HCT116 (cell line): ENCODE data around the gene CERS3. TPM values are rescaled to one million over a fixed set of nuclear protein-coding genes. Genes with fewer than 3 reads are reported as not detected.

ENCODE experiments used
- ATAC-seq: fragments of 200-7000 bp; cut with Tn5 transposase; 2 replicates; pipeline ENCODE4 v1.9.1; 2020; ENCODE audit warnings: mild to moderate bottlenecking, moderate library complexity
- BruUV-seq: library from RNA; stranded (reverse); fragments of 400-500 nt; replicated peaks from 2 replicates; lab custom pipeline; 2021; lab: Mats Ljungman, UMichigan
- CTCF ChIA-PET: fragments of 300-600 bp; sonication (Branson Sonifier 250); formaldehyde crosslinking; loops from one replicate; lab custom pipeline; 2021; ENCODE audit warnings: antibody characterized with exemption; lab: Charles Lee
- POLR2A ChIA-PET: fragments of 300-600, 350-600 bp; sonication (Branson Sonifier 250); formaldehyde crosslinking; loops from one replicate; lab custom pipeline; 2021; ENCODE audit warnings: antibody characterized with exemption; lab: Charles Lee
- RAD21 ChIA-PET, 2 experiments: fragments of 300-600 bp; sonication (Branson Sonifier 250); formaldehyde crosslinking; loops; one replicate each; lab custom pipeline; 2023; ENCODE audit warnings: low total read pairs in 2 of 2; ENCODE audit not compliant: uncharacterized antibody in 2 of 2, unreplicated experiment in 2 of 2, low non-redundant PET in 1 of 2; lab: Charles Lee
- DNase-seq: peaks from one replicate; pipeline ENCODE4 v3.0.0-alpha.2; 2010; ENCODE audit warnings: low read depth, low spot score
- H2AFZ ChIP-seq: fragments of 200-600 bp; shearing (Covaris generic), sonication (generic); 2 replicates; pipeline ENCODE4 v1.6.1; 2017; ENCODE audit warnings: low read depth, mixed run types, mixed read lengths, antibody characterized with exemption, low read length; ENCODE audit not compliant: poor library complexity, severe bottlenecking
- H3K27ac ChIP-seq: 2 replicates; pipeline ENCODE4 v1.5.1; 2012; ENCODE audit warnings: low read depth, low read length
- H3K27me3 ChIP-seq: fragments of 200-600 bp; sonication (generic); 2 replicates; pipeline ENCODE4 v1.6.1; 2016; ENCODE audit warnings: mixed run types, low read length, mixed read lengths; ENCODE audit not compliant: insufficient read depth
- H3K36me3 ChIP-seq, 2 experiments: fragments of 200-500 bp in 1 of 2; fragments of 200-600 bp in 1 of 2; sonication (Bioruptor generic) in 1 of 2; sonication (generic) in 1 of 2; 2 replicates each; pipeline versions ENCODE4 v1.5.1 to v1.6.1; 2014 to 2016; ENCODE audit warnings: low read length in 2 of 2, inconsistent platforms in 1 of 2, mixed read lengths in 1 of 2, mixed run types in 1 of 2; ENCODE audit not compliant: insufficient read depth in 2 of 2, control insufficient read depth in 1 of 2
- H3K4me1 ChIP-seq, 2 experiments: fragments of 200-600 bp in 1 of 2; sonication (generic) in 1 of 2; 2 replicates each; pipeline versions ENCODE4 v1.5.1 to v1.6.1; 2012 to 2017; ENCODE audit warnings: low read length in 2 of 2, inconsistent platforms in 1 of 2, mild to moderate bottlenecking in 1 of 2, mixed read lengths in 1 of 2, mixed run types in 1 of 2, moderate library complexity in 1 of 2; ENCODE audit not compliant: insufficient read depth in 2 of 2, control insufficient read depth in 1 of 2
- H3K4me2 ChIP-seq: fragments of 200-600 bp; sonication (generic); 2 replicates; pipeline ENCODE4 v1.6.1; 2017; ENCODE audit warnings: mixed run types, low read length, mixed read lengths
- H3K4me3 ChIP-seq, 2 experiments: fragments of 200-600 bp in 1 of 2; sonication (generic) in 1 of 2; replicated peaks in 1 of 2; 2 replicates each; pipeline ENCODE4 v1.5.1; 2011 to 2016; ENCODE audit warnings: low read length in 2 of 2, control low read depth in 1 of 2, low read depth in 1 of 2, mild to moderate bottlenecking in 1 of 2, mixed read lengths in 1 of 2, mixed run types in 1 of 2
- H3K79me2 ChIP-seq: fragments of 200-600 bp; sonication (generic); 2 replicates; pipeline ENCODE4 v1.6.1; 2017; ENCODE audit warnings: mild to moderate bottlenecking, mixed run types, low read length, moderate library complexity, mixed read lengths; ENCODE audit not compliant: insufficient read depth
- H3K9ac ChIP-seq: fragments of 200-600 bp; sonication (generic); 2 replicates; pipeline ENCODE4 v1.6.1; 2016; ENCODE audit warnings: low read length, mixed read lengths
- H3K9me2 ChIP-seq: fragments of 200-600 bp; sonication (generic), shearing (Covaris generic); 2 replicates; pipeline ENCODE4 v1.6.1; 2017; ENCODE audit warnings: mixed run types, mild to moderate bottlenecking, moderate library complexity; ENCODE audit not compliant: insufficient read depth
- H3K9me3 ChIP-seq, 2 experiments: fragments of 200-500 bp in 1 of 2; fragments of 200-600 bp in 1 of 2; sonication (Bioruptor generic) in 1 of 2; sonication (generic) in 1 of 2; 2 replicates each; pipeline ENCODE4 v1.6.1; 2014 to 2017; ENCODE audit warnings: low read length in 2 of 2, mixed read lengths in 2 of 2, inconsistent platforms in 1 of 2, low read depth in 1 of 2, mild to moderate bottlenecking in 1 of 2, mixed run types in 1 of 2, moderate library complexity in 1 of 2; ENCODE audit not compliant: control insufficient read depth in 1 of 2, insufficient read depth in 1 of 2
- H4K20me1 ChIP-seq: fragments of 200-600 bp; sonication (generic), shearing (Covaris generic); 2 replicates; pipeline ENCODE4 v1.6.1; 2017; ENCODE audit warnings: mixed run types, mild to moderate bottlenecking, moderate library complexity; ENCODE audit not compliant: insufficient read depth
- CEBPB ChIP-seq: IDR thresholded peaks from 2 replicates; pipeline ENCODE4 v1.6.1; 2012; ENCODE audit warnings: low read depth
- ELF1 ChIP-seq: IDR thresholded peaks from 2 replicates; pipeline ENCODE4 v1.6.1; 2012; ENCODE audit warnings: low read depth, borderline replicate concordance
- EZH2 ChIP-seq: fragments of 200-600 bp; sonication (generic); IDR thresholded peaks from 2 replicates; pipeline ENCODE4 v1.6.1; 2017; ENCODE audit warnings: antibody characterized with exemption, mixed run types
- FOSL1 ChIP-seq: IDR thresholded peaks from 2 replicates; pipeline ENCODE4 v1.6.1; 2012; ENCODE audit warnings: low read depth
- JUND ChIP-seq: IDR thresholded peaks from 2 replicates; pipeline ENCODE4 v1.6.1; 2012
- RAD21 ChIP-seq: IDR thresholded peaks from 2 replicates; pipeline ENCODE4 v1.6.1; 2012; ENCODE audit warnings: low read depth, mild to moderate bottlenecking
- YY1 ChIP-seq: IDR thresholded peaks from 2 replicates; pipeline ENCODE4 v1.6.1; 2011; ENCODE audit warnings: low read length, low read depth, moderate library complexity, mild to moderate bottlenecking; ENCODE audit not compliant: insufficient replicate concordance; ENCODE audit errors: extremely low read depth
- intact Hi-C: fragments of 100-400 bp; cut with micrococcal nuclease; formaldehyde crosslinking; loops from 2 replicates; pipeline ENCODE4 v1.10.0; 2022
- total RNA-seq: library from RNA; stranded (reverse); gene quantifications from one replicate; pipeline ENCODE4 v1.2.1, GENCODE V29; 2021; ENCODE audit not compliant: unreplicated experiment
- TF ChIP-seq, protein P1 (sequence below): IDR thresholded peaks from 2 replicates; pipeline ENCODE4 v1.6.1; 2012; ENCODE audit warnings: low read depth

Gene CERS3
- total RNA-seq, 1 experiment from 2014 or later: not detected

DNA sequence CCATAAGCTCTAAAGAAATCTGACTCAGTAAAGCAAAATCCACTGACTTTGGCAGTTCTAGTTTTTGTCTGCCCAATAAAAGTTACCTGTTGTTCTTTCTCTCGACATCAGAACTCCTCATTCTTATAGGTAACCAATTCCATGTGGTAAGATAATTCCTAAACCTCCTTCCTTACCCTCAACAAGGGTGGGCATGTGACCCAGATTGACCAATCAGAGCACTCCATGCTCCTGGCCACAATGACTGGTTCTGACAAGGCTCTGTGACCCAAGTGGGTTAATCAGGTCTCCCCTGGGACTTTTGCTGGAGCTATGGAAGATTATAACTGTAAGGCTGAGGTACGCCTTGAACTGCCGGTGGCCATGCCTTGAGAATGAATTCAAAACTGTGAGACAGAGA, 41.5 kb upstream of the CERS3 start:
- no peaks in the 10 kb centered on the region for H3K9me3 ChIP-seq
- H3K36me3 ChIP-seq: peaks cover 4 to 17% of the 10 kb centered on the region in 2 experiments
- CTCF ChIA-PET: interaction anchor here (0.6 kb wide), 1 partner anchor 450 kb away, joined by 4 read pairs; no protein-coding TSS in a partner anchor

More for the DNA sequence above, 41.5 kb upstream of the CERS3 start:
- no peak overlapping the region for H2AFZ ChIP-seq
- H3K9ac ChIP-seq: no peak overlapping the region
- TF ChIP-seq ELF1 (no peak), YY1 (no peak), EZH2 (no peak), JUND (no peak), FOSL1 (no peak), RAD21 (no peak), CEBPB (no peak)
- TF ChIP-seq, protein P1, sequence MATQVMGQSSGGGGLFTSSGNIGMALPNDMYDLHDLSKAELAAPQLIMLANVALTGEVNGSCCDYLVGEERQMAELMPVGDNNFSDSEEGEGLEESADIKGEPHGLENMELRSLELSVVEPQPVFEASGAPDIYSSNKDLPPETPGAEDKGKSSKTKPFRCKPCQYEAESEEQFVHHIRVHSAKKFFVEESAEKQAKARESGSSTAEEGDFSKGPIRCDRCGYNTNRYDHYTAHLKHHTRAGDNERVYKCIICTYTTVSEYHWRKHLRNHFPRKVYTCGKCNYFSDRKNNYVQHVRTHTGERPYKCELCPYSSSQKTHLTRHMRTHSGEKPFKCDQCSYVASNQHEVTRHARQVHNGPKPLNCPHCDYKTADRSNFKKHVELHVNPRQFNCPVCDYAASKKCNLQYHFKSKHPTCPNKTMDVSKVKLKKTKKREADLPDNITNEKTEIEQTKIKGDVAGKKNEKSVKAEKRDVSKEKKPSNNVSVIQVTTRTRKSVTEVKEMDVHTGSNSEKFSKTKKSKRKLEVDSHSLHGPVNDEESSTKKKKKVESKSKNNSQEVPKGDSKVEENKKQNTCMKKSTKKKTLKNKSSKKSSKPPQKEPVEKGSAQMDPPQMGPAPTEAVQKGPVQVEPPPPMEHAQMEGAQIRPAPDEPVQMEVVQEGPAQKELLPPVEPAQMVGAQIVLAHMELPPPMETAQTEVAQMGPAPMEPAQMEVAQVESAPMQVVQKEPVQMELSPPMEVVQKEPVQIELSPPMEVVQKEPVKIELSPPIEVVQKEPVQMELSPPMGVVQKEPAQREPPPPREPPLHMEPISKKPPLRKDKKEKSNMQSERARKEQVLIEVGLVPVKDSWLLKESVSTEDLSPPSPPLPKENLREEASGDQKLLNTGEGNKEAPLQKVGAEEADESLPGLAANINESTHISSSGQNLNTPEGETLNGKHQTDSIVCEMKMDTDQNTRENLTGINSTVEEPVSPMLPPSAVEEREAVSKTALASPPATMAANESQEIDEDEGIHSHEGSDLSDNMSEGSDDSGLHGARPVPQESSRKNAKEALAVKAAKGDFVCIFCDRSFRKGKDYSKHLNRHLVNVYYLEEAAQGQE: no peak
- ChIA-PET RAD21 (interaction anchor here in 1 of 2 experiments (0.7 kb wide), 1 partner anchor 220 kb away, joined by 3 read pairs; no protein-coding TSS in a partner anchor), POLR2A (no interaction called here)
- H3K79me2 ChIP-seq: no peaks in the 10 kb centered on the region
- no peak for ATAC-seq
- H3K4me2 ChIP-seq: no peak overlapping the region
- no TSS peak for BruUV-seq
- no peaks in the 10 kb centered on the region for H3K4me1 ChIP-seq
- H4K20me1 ChIP-seq: no peaks in the 10 kb centered on the region; the same call in 1 of the 2 replicates
- DNase-seq: no peak
- no peak overlapping the region for H3K27ac ChIP-seq
- H3K9me2 ChIP-seq: no peaks in the 10 kb centered on the region
- intact Hi-C loops: loop anchor here (10.0 kb wide), 1 partner anchor 645 kb away; no protein-coding TSS in a partner anchor
- no peaks in the 10 kb centered on the region for H3K27me3 ChIP-seq
- H3K4me3 ChIP-seq: no peak overlapping the region
